MCF 10A (cell line): ENCODE results near the gene ATF7IP. TPM values are rescaled to one million over a fixed set of nuclear protein-coding genes. Genes with fewer than 3 reads are reported as not detected.

Source experiments
- BruUV-seq: library from RNA; stranded (reverse); fragments of 400-500 nt; replicated peaks from 2 replicates; lab custom pipeline; 2021; lab: Mats Ljungman, UMichigan
- CTCF ChIA-PET: fragments of 300-600 bp; sonication (Branson Sonifier 250); formaldehyde crosslinking; extraction: SDS; loops from one replicate; lab custom pipeline; 2021; ENCODE audit warnings: antibody characterized with exemption, inconsistent platforms; lab: Yijun Ruan, JAX
- POLR2A ChIA-PET: fragments of 300-600, 350-650 bp; sonication (Branson Sonifier 250); formaldehyde crosslinking; extraction: SDS; loops from one replicate; lab custom pipeline; 2020; ENCODE audit warnings: antibody characterized with exemption, inconsistent platforms; lab: Yijun Ruan, JAX
- DNase-seq: peaks from one replicate; pipeline ENCODE4 v3.0.0-alpha.2; 2018; ENCODE audit not compliant: unreplicated experiment
- H3K27ac Mint-ChIP-seq: one replicate; pipeline ENCODE4 v1.8.0; 2022; ENCODE audit warnings: mild to moderate bottlenecking, low read depth, mixed read lengths; ENCODE audit not compliant: unreplicated experiment
- H3K27me3 Mint-ChIP-seq: one replicate; pipeline ENCODE4 v1.8.0; 2022; ENCODE audit warnings: mixed read lengths; ENCODE audit not compliant: insufficient read depth, unreplicated experiment
- H3K36me3 Mint-ChIP-seq: one replicate; pipeline ENCODE4 v1.8.0; 2022; ENCODE audit warnings: mild to moderate bottlenecking, moderate library complexity, mixed read lengths; ENCODE audit not compliant: insufficient read depth, unreplicated experiment
- H3K4me1 Mint-ChIP-seq: one replicate; pipeline ENCODE4 v1.8.0; 2022; ENCODE audit warnings: mixed read lengths; ENCODE audit not compliant: insufficient read depth, unreplicated experiment
- H3K4me3 Mint-ChIP-seq: one replicate; pipeline ENCODE4 v1.8.0; 2022; ENCODE audit warnings: mild to moderate bottlenecking, moderate library complexity, mixed read lengths; ENCODE audit not compliant: unreplicated experiment
- H3K9me3 Mint-ChIP-seq: one replicate; pipeline ENCODE4 v1.8.0; 2022; ENCODE audit warnings: mixed read lengths; ENCODE audit not compliant: unreplicated experiment
- CTCF ChIP-seq: fragments of 200-600 bp; IDR thresholded peaks from one replicate; pipeline ENCODE4 v1.8.0; 2022; ENCODE audit warnings: antibody characterized with exemption, mild to moderate bottlenecking; ENCODE audit not compliant: unreplicated experiment
- intact Hi-C: fragments of 100-400 bp; cut with micrococcal nuclease; formaldehyde crosslinking; loops from 2 replicates; pipeline ENCODE4 v1.14.1; 2022
- total RNA-seq: library from RNA; stranded (reverse); gene quantifications from 2 replicates; pipeline ENCODE4 v1.2.3, GENCODE V29; 2022

Gene ATF7IP
- total RNA-seq, 1 experiment from 2014 or later, result 29.4 TPM

DNA sequence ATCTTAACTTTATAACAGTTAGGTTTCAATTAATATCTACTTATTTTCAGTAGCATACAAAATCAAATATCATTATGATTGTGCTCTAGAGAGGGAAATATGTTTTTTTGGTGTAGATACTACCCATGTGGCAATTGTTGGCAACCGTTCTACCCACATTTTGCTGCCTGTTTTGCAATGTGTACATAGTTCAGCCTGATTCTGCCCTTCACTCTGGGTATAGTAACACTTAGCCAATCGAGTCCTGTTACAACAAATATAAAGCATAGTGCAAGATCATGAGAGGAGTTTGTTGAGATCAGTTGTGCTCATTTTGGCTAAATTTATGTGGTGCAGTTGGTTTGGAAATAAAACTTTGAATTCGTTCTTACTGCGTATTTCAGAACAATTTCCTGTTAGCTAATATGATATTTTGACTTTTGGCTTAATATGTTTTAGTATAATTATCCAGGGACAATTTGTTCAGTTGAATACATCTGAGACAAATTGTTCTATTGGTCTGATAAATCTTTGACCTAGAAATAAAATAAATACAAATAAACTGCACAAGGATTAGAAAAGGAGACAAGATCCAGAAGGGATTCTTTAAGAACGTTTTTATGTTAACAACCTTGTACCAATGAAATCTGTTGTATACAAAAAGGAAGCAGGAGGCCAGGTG, 76.9 kb downstream of the ATF7IP start:
- peaks cover 10% of the 10 kb centered on the region for H3K4me1 Mint-ChIP-seq
- TF ChIP-seq CTCF, result no peak
- H3K4me3 Mint-ChIP-seq, result no peak overlapping the region
- H3K27me3 Mint-ChIP-seq, result no peaks in the 10 kb centered on the region
- DNase-seq, result peak; percentile 45
- CTCF ChIA-PET, result interaction anchor here (1.0 kb wide), 1 partner anchor 204 kb away, joined by 3 read pairs; no protein-coding TSS in a partner anchor
- H3K9me3 Mint-ChIP-seq, result no peaks in the 10 kb centered on the region
- no peak overlapping the region for H3K27ac Mint-ChIP-seq
- POLR2A ChIA-PET, result no interaction called here
- H3K36me3 Mint-ChIP-seq, result peaks cover 69% of the 10 kb centered on the region
- no TSS peak for BruUV-seq
- intact Hi-C loops, result no loop called here

GRCh38 chr12:14443531-14443930, 78.0 kb downstream of the ATF7IP start:
- peak; percentile 14 for DNase-seq
- POLR2A ChIA-PET, result interaction anchor here (0.5 to 0.7 kb wide), 2 partner anchors 109 to 181 kb away, joined by 3 read pairs; no protein-coding TSS in a partner anchor
- no peaks in the 10 kb centered on the region for H3K27me3 Mint-ChIP-seq

GRCh38 chr12:14450479-14450878, 85.0 kb downstream of the ATF7IP start:
- no peak overlapping the region for H3K27ac Mint-ChIP-seq
- ChIA-PET POLR2A (no interaction called here), CTCF (interaction anchor here (1.2 kb wide), 1 partner anchor 213 kb away, joined by 3 read pairs; no protein-coding TSS in a partner anchor)
- H3K36me3 Mint-ChIP-seq, result peaks cover 68% of the 10 kb centered on the region
- no peaks in the 10 kb centered on the region for H3K9me3 Mint-ChIP-seq
- H3K4me1 Mint-ChIP-seq, result peaks cover 7% of the 10 kb centered on the region
- intact Hi-C loops, result no loop called here
- H3K27me3 Mint-ChIP-seq, result no peaks in the 10 kb centered on the region
- no peak for DNase-seq
- no peak for TF ChIP-seq CTCF
- no peak overlapping the region for H3K4me3 Mint-ChIP-seq
- BruUV-seq, result no TSS peak

More at GRCh38 chr12:14443531-14443930, 78.0 kb downstream of the ATF7IP start:
- intact Hi-C loops, result no loop called here
- no peak for TF ChIP-seq CTCF
- CTCF ChIA-PET, result no interaction called here
- Mint-ChIP-seq H3K4me3 (no peak overlapping the region), H3K36me3 (peaks cover 70% of the 10 kb centered on the region), H3K27ac (no peak overlapping the region), H3K9me3 (no peaks in the 10 kb centered on the region), H3K4me1 (peaks cover 10% of the 10 kb centered on the region)
- no TSS peak for BruUV-seq

GRCh38 chr12:14452336-14452735, 86.9 kb downstream of the ATF7IP start:
- intact Hi-C loops, result no loop called here
- Mint-ChIP-seq H3K4me1 (peaks cover 7% of the 10 kb centered on the region), H3K9me3 (no peaks in the 10 kb centered on the region), H3K36me3 (peaks cover 69% of the 10 kb centered on the region), H3K27ac (no peak overlapping the region), H3K27me3 (no peaks in the 10 kb centered on the region), H3K4me3 (no peak overlapping the region)
- no peak for DNase-seq
- no peak for TF ChIP-seq CTCF
- POLR2A ChIA-PET, result interaction anchor here (0.6 to 0.9 kb wide), 3 partner anchors 12 to 1138 kb away, joined by 3 read pairs; a partner anchor contains a TSS
- BruUV-seq, result no TSS peak
- CTCF ChIA-PET, result interaction anchor here (2.6 kb wide), 1 partner anchor 214 kb away, joined by 11 read pairs; no protein-coding TSS in a partner anchor
